Mesenchymal stem cell (in vitro differentiated cells and primary cell): ENCODE data around the gene TMEM229A. TPM values are rescaled to one million over a fixed set of nuclear protein-coding genes. Genes with fewer than 3 reads are reported as not detected.
"Not testable (repeated sequence)": the region's sequence is repeated elsewhere in the genome, so short reads cannot be mapped to it uniquely, and the experiment has no call there.

Experiments
- DNase-seq: peaks from one replicate; pipeline ENCODE4 v3.0.0-alpha.2; 2013
- H2AFZ ChIP-seq: one replicate; pipeline ENCODE4 v1.6.1; 2013; ENCODE audit warnings: low read depth, mild to moderate bottlenecking, control low read depth, inconsistent platforms, low read length, moderate library complexity
- H2AK5ac ChIP-seq: 2 replicates; pipeline ENCODE4 v1.6.1; 2013; ENCODE audit warnings: low read length, moderate library complexity, mild to moderate bottlenecking, inconsistent platforms; ENCODE audit not compliant: severe bottlenecking
- H2BK120ac ChIP-seq: one replicate; pipeline ENCODE4 v1.6.1; 2013; ENCODE audit warnings: low read depth, mild to moderate bottlenecking, inconsistent platforms, low read length, moderate library complexity
- H2BK12ac ChIP-seq, 2 experiments: one replicate each; pipeline ENCODE4 v1.6.1; 2013; ENCODE audit warnings: inconsistent platforms in 2 of 2, low read length in 2 of 2, mild to moderate bottlenecking in 2 of 2, moderate library complexity in 2 of 2, control low read depth in 1 of 2
- H2BK15ac ChIP-seq: one replicate; pipeline ENCODE4 v1.6.1; 2013; ENCODE audit warnings: mild to moderate bottlenecking, low read depth, inconsistent platforms; ENCODE audit not compliant: poor library complexity, severe bottlenecking
- H2BK5ac ChIP-seq: 2 replicates; pipeline ENCODE4 v1.6.1; 2013; ENCODE audit warnings: low read depth, mild to moderate bottlenecking, low read length, control low read depth, inconsistent platforms; ENCODE audit not compliant: poor library complexity, severe bottlenecking
- H3K14ac ChIP-seq, 2 experiments: one replicate each; pipeline ENCODE4 v1.6.1; 2013; ENCODE audit warnings: inconsistent platforms in 2 of 2, low read length in 2 of 2, control low read depth in 1 of 2, mild to moderate bottlenecking in 1 of 2, moderate library complexity in 1 of 2
- H3K18ac ChIP-seq, 2 experiments: one replicate each; pipeline ENCODE4 v1.6.1; 2013; ENCODE audit warnings: inconsistent platforms in 2 of 2, low read length in 2 of 2, control low read depth in 1 of 2, low read depth in 1 of 2, mild to moderate bottlenecking in 1 of 2
- H3K23ac ChIP-seq, 2 experiments: one replicate each; pipeline ENCODE4 v1.6.1; 2013; ENCODE audit warnings: inconsistent platforms in 2 of 2, low read length in 2 of 2, mild to moderate bottlenecking in 2 of 2, moderate library complexity in 2 of 2, control low read depth in 1 of 2
- H3K27ac ChIP-seq: 2 replicates; pipeline ENCODE4 v1.5.1; 2013; ENCODE audit warnings: mild to moderate bottlenecking, moderate library complexity, low read length, control low read depth, inconsistent platforms; ENCODE audit not compliant: poor library complexity, severe bottlenecking
- H3K27me3 ChIP-seq, 2 experiments: 2 replicates each; pipeline versions ENCODE4 v1.6.1 to v1.7.0; 2013; ENCODE audit warnings: low read length in 2 of 2, mild to moderate bottlenecking in 2 of 2, moderate library complexity in 2 of 2, control low read depth in 1 of 2, inconsistent platforms in 1 of 2; ENCODE audit not compliant: control insufficient read depth in 1 of 2, insufficient read depth in 1 of 2
- H3K36me3 ChIP-seq, 2 experiments: 2 replicates each; pipeline versions ENCODE4 v1.6.1 to v1.7.0; 2013; ENCODE audit warnings: low read length in 2 of 2, control low read depth in 1 of 2, inconsistent platforms in 1 of 2, low read depth in 1 of 2, mild to moderate bottlenecking in 1 of 2; ENCODE audit not compliant: insufficient read depth in 2 of 2, control insufficient read depth in 1 of 2
- H3K4ac ChIP-seq, 2 experiments: one replicate each; pipeline ENCODE4 v1.6.1; 2013; ENCODE audit warnings: inconsistent platforms in 2 of 2, low read length in 2 of 2, mild to moderate bottlenecking in 2 of 2, moderate library complexity in 2 of 2, control low read depth in 1 of 2, low read depth in 1 of 2
- H3K4me1 ChIP-seq: 2 replicates; pipeline ENCODE4 v1.6.1; 2013; ENCODE audit warnings: low read depth, low read length, control low read depth; ENCODE audit not compliant: control insufficient read depth, insufficient read depth
- H3K4me2 ChIP-seq: 2 replicates; pipeline ENCODE4 v1.6.1; 2013; ENCODE audit warnings: low read length, mild to moderate bottlenecking, inconsistent platforms; ENCODE audit not compliant: poor library complexity, severe bottlenecking
- H3K4me3 ChIP-seq, 2 experiments: 2 replicates each; pipeline versions ENCODE4 v1.5.1 to v1.7.0; 2013; ENCODE audit warnings: low read length in 2 of 2, mild to moderate bottlenecking in 2 of 2, control low read depth in 1 of 2, low read depth in 1 of 2; ENCODE audit not compliant: insufficient read depth in 1 of 2
- H3K79me1 ChIP-seq: replicated peaks from 2 replicates; pipeline ENCODE4 v1.6.1; 2013; ENCODE audit warnings: mild to moderate bottlenecking, control low read depth, low read length, inconsistent platforms; ENCODE audit not compliant: poor library complexity, severe bottlenecking
- H3K9ac ChIP-seq: 2 replicates; pipeline ENCODE4 v1.7.0; 2013; ENCODE audit warnings: mild to moderate bottlenecking, low read length, moderate library complexity
- H3K9me3 ChIP-seq: 2 replicates; pipeline ENCODE4 v1.7.0; 2013; ENCODE audit warnings: mild to moderate bottlenecking, low read length; ENCODE audit not compliant: control insufficient read depth
- H4K8ac ChIP-seq: one replicate; pipeline ENCODE4 v1.6.1; 2013; ENCODE audit warnings: inconsistent platforms, mild to moderate bottlenecking, low read length, moderate library complexity
- H4K91ac ChIP-seq: one replicate; pipeline ENCODE4 v1.6.1; 2013; ENCODE audit warnings: mild to moderate bottlenecking, low read length, inconsistent platforms
- WGBS: methylation state at CpG from one replicate; pipeline ENCODE4 v1.1.7; 2013; ENCODE audit warnings: mixed read lengths; 5-methylcytosine and 5-hydroxymethylcytosine counted together
- polyA plus RNA-seq, 2 experiments: library from polyadenylated mRNA; stranded (reverse); fragments of 200-250 nt; gene quantifications; one replicate each; pipeline ENCODE4 v1.2.3, GENCODE V29; 2013

The TMEM229A gene
- polyA plus RNA-seq (2013, experiment 1 of 2) = 0.12 TPM
- polyA plus RNA-seq (2013, experiment 2 of 2) = 0.08 TPM

DNA sequence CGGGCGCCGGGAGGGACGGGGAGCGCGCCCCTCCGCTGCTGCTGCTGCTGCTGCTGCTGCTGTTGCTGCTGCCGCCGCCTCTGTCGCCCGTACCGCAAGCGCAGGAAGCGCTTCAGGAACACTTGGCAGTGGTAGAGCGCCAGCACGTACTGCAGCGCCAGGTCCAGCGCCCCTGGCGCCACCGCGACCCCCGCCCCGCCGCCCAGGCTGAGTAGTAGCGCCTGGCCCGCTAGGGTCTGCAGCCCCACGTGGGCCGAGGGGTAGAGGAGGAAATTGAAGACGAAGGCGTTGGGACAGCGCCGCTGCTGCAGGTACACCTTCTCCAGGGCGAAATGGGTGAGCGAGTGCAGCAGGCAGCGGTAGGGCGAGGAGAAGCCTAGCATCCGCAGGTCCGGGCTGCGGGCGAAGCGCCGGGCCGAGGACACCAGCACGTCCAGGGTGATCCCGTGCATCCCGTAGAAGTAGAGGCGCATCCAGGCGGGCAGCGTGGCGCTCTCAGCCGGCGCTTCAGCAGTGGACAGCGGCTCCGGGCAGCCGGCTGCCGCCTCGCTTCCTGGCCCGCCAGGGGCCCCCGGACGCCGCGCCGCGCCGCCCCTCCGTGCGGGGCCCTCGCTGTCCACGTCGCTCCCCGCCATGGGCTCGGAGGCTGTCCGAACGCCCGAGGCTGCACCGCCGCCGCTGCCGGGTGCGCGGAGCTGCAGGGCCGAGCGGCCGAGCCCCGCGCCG, at the start of gene TMEM229A:
TSS of gene TMEM229A (minus strand) at position 699 of the 726 bp plus-strand sequence. CDS start at position 635, 64 bp downstream.
- H2BK12ac ChIP-seq = no peak within 1 kb of the TSS
- no peak within 1 kb of the TSS for H2BK5ac ChIP-seq
- peaks cover 16% of the 10 kb centered on the region for H3K4me1 ChIP-seq
- no peak within 1 kb of the TSS for H2AK5ac ChIP-seq
- H3K36me3 ChIP-seq = no peaks in the 10 kb centered on the region
- H4K8ac ChIP-seq = peak within 1 kb of the TSS; percentile 15
- H3K27me3 ChIP-seq = peaks cover 35 to 51% of the 10 kb centered on the region in 2 experiments
- no peak within 1 kb of the TSS for H2BK120ac ChIP-seq
- peak within 1 kb of the TSS; percentile 27 for H4K91ac ChIP-seq
- peak within 1 kb of the TSS; percentile 53 for H2AFZ ChIP-seq
- no peak within 1 kb of the TSS for H3K9ac ChIP-seq
- no peaks in the 10 kb centered on the region for H3K79me1 ChIP-seq
- peak within 1 kb of the TSS; percentile 96 for H3K4me2 ChIP-seq
- H3K4ac ChIP-seq = no peak within 1 kb of the TSS
- WGBS = under 1% methylated on average over 58 of the region's 87 CpGs
- peak within 1 kb of the TSS; percentile 37 to 58 for H3K4me3 ChIP-seq
- peak within 1 kb of the TSS in 1 of 2 experiments; percentile 81 for H3K23ac ChIP-seq
- H2BK15ac ChIP-seq = no peak within 1 kb of the TSS
- H3K18ac ChIP-seq = peak within 1 kb of the TSS in 1 of 2 experiments; percentile 77
- peak; percentile 75 for DNase-seq
- peak within 1 kb of the TSS in 1 of 2 experiments; percentile 36 for H3K14ac ChIP-seq
- H3K9me3 ChIP-seq = no peaks in the 10 kb centered on the region
- no peak within 1 kb of the TSS for H3K27ac ChIP-seq

GRCh38 chr7:124082234-124082633, 49.4 kb upstream of the TMEM229A start:
- not testable (repeated sequence) for H3K9ac ChIP-seq, H2BK15ac ChIP-seq, H3K4me3 ChIP-seq, H3K27me3 ChIP-seq, H3K14ac ChIP-seq, H2AFZ ChIP-seq, H3K23ac ChIP-seq, H4K91ac ChIP-seq, H3K27ac ChIP-seq, H3K36me3 ChIP-seq, H2BK12ac ChIP-seq, H3K79me1 ChIP-seq, H2AK5ac ChIP-seq, H3K18ac ChIP-seq, H3K4me1 ChIP-seq, H3K4me2 ChIP-seq, H3K9me3 ChIP-seq, H2BK120ac ChIP-seq, H2BK5ac ChIP-seq, DNase-seq, H3K4ac ChIP-seq, H4K8ac ChIP-seq
- WGBS = 98% methylated on average over 7 of the region's 8 CpGs

DNA sequence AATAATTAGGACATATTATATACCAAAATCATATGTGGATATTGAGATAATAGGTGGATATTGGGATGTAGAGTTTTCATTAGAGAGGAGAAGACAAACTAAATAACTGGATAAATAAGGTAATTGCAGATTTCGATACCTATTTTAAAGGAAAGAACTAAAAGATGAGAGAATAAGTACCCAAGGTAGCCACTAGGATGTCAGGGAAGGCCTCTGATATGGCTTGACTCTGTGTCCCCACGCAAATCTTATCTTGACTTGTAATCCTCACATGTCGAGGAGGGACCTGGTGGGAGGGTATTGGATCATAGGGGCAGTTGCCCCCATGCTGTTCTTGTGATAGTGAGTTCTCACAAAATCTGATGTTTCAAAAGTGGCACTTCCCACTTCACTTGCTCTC, 44.7 kb upstream of the TMEM229A start:
- Histone ChIP-seq H3K27me3 (no peaks in the 10 kb centered on the region), H2BK120ac (no peak overlapping the region), H3K14ac (no peak overlapping the region), H2AK5ac (no peak overlapping the region), H3K27ac (no peak overlapping the region), H2BK5ac (no peak overlapping the region), H3K4ac (no peak overlapping the region), H2BK15ac (no peak overlapping the region), H3K36me3 (no peaks in the 10 kb centered on the region), H3K9ac (no peak overlapping the region), H4K91ac (no peak overlapping the region), H3K4me3 (no peak overlapping the region), H3K4me2 (no peak overlapping the region), H2BK12ac (no peak overlapping the region), H2AFZ (no peak overlapping the region), H3K18ac (no peak overlapping the region), H3K9me3 (no peaks in the 10 kb centered on the region), H4K8ac (no peak overlapping the region), H3K79me1 (no peaks in the 10 kb centered on the region), H3K23ac (no peak overlapping the region), H3K4me1 (peaks cover under 1% of the 10 kb centered on the region)
- 87% methylated on average over 3 of the region's 3 CpGs for WGBS
- DNase-seq = no peak

- H2AK5ac ChIP-seq = no peak overlapping the region
- H3K27ac ChIP-seq = no peak overlapping the region
- no peak overlapping the region for H3K4me2 ChIP-seq
- DNase-seq = no peak
- H3K14ac ChIP-seq = no peak overlapping the region
- no peaks in the 10 kb centered on the region for H3K36me3 ChIP-seq
- no peaks in the 10 kb centered on the region for H3K79me1 ChIP-seq
- H2AFZ ChIP-seq = no peak overlapping the region
- peaks cover 1% of the 10 kb centered on the region for H3K4me1 ChIP-seq
- no peak overlapping the region for H3K9ac ChIP-seq
- no peak overlapping the region for H3K18ac ChIP-seq
- H2BK5ac ChIP-seq = no peak overlapping the region
- H3K27me3 ChIP-seq = no peaks in the 10 kb centered on the region
- H2BK120ac ChIP-seq = no peak overlapping the region
- no peaks in the 10 kb centered on the region for H3K9me3 ChIP-seq
- no peak overlapping the region for H2BK15ac ChIP-seq
- no peak overlapping the region for H3K23ac ChIP-seq
- no peak overlapping the region for H2BK12ac ChIP-seq
- no peak overlapping the region for H3K4ac ChIP-seq
- no peak overlapping the region for H4K8ac ChIP-seq
- no peak overlapping the region for H3K4me3 ChIP-seq
- H4K91ac ChIP-seq = no peak overlapping the region
Measured at GRCh38 chr7:124076841-124077240, 44.0 kb upstream of the TMEM229A start.
